Effector CD8-positive, alpha-beta T cell (primary cell): Measurements from ENCODE around the gene FBLN5.

Experiments
- DNase-seq: peaks from one replicate; lab custom pipeline; 2025; lab: John Stamatoyannopoulos, UW
- total RNA-seq, 4 experiments: gene quantifications; one replicate each; lab custom pipeline; 2026; lab: John Stamatoyannopoulos, UW

The FBLN5 gene, protein sequence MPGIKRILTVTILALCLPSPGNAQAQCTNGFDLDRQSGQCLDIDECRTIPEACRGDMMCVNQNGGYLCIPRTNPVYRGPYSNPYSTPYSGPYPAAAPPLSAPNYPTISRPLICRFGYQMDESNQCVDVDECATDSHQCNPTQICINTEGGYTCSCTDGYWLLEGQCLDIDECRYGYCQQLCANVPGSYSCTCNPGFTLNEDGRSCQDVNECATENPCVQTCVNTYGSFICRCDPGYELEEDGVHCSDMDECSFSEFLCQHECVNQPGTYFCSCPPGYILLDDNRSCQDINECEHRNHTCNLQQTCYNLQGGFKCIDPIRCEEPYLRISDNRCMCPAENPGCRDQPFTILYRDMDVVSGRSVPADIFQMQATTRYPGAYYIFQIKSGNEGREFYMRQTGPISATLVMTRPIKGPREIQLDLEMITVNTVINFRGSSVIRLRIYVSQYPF
- 0.97 to 4.5 (median 2.9) reads per million in 4 experiments for total RNA-seq

GRCh38 chr14:91947475-91948184 is at the start of gene FBLN5:
FBLN5 (minus strand) TSS chr14:91947694; CDS start chr14:91947229, 465 bp downstream.
- no peak for DNase-seq

- no peak for DNase-seq
Observed at GRCh38 chr14:91996948-91997371, 49.5 kb upstream of the FBLN5 start.

DNA sequence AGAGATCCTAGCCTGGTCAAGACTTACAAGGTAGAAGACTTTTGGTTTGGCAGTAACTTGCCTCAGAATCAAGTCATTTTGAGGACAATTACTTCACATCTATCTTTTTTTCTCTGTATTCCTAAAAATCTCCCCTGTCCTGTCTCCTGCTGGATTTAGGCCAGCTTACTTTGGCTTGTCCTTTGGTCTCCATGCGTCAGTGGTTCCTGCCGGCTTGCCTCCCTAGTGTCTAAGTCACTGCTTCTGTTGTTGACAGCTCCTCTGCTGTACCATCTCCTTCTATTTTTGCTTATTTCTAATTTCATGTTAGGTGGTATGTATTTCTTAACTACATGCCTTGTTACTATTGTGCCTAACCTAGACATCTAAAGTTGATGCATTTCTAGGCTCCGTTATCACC is 39.7 kb upstream of the FBLN5 start:
- DNase-seq: no peak

GRCh38 chr14:91985521-91986255 is 38.2 kb upstream of the FBLN5 start:
- no peak for DNase-seq

DNA sequence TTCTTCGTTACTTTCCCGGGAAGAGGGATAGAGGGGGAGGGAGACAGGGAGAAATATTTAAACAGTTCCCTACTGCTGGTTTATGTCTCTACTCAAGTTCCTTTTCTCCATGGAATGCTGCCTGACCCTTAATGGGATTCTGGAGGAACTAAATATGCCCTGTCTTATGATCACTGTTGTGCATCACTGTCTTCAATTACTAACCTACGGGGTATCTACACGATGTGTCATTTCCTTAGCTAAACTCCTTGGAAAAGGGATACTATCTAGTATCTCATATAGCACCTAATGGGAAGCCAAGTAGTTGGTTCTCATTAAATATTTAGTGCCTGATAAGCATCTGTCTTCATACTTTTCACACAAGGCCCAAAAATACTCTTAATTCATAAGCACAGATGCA is 37.5 kb upstream of the FBLN5 start:
- DNase-seq: no peak

- no peak for DNase-seq
Observed at GRCh38 chr14:91983588-91983987, 36.1 kb upstream of the FBLN5 start.

GRCh38 chr14:91980157-91980556 is 32.7 kb upstream of the FBLN5 start:
- DNase-seq: no peak

- no peak for DNase-seq
Observed at GRCh38 chr14:91977884-91978283, 30.4 kb upstream of the FBLN5 start.

GRCh38 chr14:91975763-91976162 is 28.3 kb upstream of the FBLN5 start:
- no peak for DNase-seq

DNA sequence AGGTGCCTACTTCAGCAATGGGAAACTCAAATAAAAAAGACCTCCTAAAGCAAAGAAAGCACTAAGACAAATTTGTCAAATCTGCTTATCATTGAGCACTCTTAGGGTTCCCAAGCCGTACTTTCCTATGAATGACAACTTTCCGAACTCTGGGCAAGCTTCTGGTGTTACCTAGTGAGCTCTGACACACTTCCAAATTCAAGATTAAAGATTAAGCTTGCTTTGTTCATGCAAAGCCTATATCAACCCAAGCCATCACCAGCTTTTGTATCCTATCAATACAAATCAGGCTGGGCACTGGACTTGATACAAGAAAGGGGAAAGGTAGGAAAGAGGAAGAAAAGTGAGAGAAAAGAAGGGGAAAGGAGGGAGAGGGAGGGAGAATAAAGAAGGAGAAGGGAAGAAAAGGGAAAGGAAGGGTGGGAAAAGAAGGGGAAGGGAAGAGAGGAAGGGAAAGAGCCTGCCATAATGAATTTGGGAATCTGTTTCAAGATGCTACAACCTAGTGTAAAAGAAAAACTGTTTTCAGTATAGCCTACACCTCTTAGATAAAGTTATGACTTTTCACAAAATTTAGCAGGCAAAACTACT is 23.8 kb upstream of the FBLN5 start:
- DNase-seq: no peak

DNA sequence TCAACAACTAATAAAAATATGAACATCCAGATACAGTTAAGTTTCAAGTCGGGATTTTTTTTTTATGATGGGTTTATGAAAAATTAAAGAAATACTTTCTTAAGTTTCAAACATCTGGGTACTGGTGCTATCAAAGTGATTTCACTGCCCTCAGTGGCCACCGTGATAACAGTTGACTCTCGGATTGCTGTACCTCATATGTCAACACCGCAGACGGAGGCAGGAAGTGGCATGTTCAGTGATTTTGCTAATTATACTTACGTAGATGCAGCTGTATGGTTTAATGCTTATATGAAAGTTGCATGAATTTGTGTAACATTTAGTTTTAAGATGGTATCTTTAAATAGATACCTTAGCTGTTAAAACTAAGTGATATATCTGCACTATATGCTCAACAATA is 20.8 kb upstream of the FBLN5 start:
- DNase-seq: no peak

- DNase-seq: no peak
Observed at GRCh38 chr14:91964724-91965123, 17.2 kb upstream of the FBLN5 start.

GRCh38 chr14:91964011-91964410 is 16.5 kb upstream of the FBLN5 start:
- DNase-seq: no peak

DNA sequence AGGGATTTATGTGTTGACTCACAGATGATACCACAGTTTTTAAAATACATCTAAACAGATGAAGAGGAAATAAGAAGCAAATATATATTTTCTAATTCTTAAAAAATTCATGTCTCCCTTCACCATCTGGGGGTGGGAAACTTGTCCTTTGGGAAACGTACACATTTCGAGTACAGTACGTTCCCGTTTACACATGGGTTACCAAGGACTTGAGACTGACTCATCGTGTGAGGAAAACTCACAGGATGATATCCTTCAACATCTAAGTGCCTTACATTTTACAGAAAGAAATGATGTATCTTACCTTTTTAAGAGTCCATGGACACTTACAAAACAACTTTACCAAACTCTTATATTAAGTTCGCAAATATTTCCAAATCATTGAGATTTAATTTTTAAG is 16.0 kb upstream of the FBLN5 start:
- DNase-seq: no peak

DNA sequence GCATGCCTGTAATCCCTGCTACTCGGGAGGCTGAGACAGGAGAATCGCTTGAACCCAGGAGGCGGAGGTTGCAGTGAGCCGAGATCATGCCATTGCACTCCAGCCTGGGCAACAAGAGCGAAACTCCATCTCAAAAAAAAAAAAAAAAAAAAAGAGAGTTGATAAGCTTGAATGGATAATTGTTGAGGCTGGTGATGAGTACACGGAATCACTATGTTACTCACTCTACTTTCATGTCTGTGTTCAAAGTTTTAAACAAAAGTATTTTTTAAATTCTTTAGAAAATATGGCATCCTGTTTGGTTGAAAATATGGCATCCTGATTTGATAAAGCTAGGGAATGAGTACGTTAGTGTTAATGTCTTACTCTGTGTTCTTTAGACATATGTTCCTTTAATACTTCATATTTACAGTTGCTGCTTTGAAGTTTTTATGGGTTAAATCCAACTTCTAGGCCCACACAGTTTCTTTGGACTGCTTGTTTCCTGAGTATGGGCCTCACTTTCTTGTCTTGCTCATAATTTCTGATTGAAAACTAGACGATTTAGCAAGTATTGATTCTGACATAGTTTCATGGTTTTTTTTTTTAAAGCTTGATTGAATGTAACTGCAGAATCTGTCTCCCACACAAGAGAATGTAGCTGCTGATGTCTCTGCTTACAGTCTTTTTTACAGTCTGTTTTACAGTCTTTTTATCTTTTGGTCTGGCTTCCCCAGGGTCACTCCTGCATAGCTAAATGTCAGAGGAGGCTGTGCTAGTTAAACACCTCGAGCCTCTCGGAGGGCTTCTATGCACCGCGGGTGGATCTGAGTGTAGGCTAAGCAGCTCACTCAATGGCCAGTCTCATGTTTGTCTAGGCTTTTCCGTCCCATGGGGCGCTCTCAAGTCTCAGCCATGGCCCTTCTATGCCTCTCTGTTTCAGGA is 14.1 kb upstream of the FBLN5 start:
- DNase-seq: no peak

GRCh38 chr14:91957876-91958313 is 10.4 kb upstream of the FBLN5 start:
- no peak for DNase-seq

GRCh38 chr14:91956616-91957015 is 9.1 kb upstream of the FBLN5 start:
- DNase-seq: no peak

GRCh38 chr14:91955168-91955567 is 7.7 kb upstream of the FBLN5 start:
- DNase-seq: no peak

DNA sequence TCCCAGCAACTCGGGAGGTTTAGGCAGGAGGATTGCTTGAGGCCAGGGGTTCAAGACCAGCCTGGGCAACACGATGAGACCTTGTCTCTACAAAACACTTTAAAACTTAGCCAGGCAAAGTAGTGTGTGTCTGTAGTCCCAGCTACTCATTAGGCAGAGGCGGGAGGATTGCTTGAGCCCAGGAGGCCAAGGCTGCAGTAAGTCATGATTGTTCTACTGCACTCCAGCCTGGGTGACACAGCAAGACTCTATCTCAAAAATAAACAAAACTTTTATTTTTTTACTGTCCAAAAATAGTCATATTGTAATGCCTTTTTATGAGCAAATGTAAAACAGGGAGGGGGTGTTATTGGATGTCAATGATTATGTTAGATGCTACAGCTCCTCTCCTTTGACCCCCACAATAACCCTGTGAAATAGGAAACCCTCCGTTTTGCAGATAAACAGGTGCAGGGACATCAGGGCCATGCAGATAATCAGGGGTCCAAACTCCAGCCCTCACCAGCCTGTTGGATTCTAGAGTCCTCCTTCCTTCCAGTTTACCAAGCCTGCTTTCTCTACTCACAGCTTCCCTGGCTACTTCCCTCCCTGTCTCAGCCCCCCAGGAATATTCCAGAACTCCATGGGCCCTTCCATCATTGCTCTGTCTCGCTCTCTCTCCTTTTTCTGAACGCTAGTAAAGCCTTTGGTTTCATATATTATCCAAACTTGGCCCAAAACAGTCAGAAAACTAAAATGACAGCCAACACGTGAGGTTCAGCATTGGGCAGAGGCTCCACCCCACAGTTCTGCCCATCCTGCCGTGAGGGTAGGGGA is 5.9 kb upstream of the FBLN5 start:
- no peak for DNase-seq
